GM20000 (cell line): ENCODE data around the gene DPT.

Source experiments
- DNase-seq: peaks from one replicate; pipeline ENCODE4 v3.0.0; 2012; ENCODE audit warnings: low spot score
- TF ChIP-seq, protein P1 (sequence below): IDR thresholded peaks from 2 replicates; pipeline ENCODE4 v1.5.1; 2012; ENCODE audit warnings: mild to moderate bottlenecking, control low read depth; ENCODE audit errors: extremely low read depth, missing control alignments

Gene DPT

DNA sequence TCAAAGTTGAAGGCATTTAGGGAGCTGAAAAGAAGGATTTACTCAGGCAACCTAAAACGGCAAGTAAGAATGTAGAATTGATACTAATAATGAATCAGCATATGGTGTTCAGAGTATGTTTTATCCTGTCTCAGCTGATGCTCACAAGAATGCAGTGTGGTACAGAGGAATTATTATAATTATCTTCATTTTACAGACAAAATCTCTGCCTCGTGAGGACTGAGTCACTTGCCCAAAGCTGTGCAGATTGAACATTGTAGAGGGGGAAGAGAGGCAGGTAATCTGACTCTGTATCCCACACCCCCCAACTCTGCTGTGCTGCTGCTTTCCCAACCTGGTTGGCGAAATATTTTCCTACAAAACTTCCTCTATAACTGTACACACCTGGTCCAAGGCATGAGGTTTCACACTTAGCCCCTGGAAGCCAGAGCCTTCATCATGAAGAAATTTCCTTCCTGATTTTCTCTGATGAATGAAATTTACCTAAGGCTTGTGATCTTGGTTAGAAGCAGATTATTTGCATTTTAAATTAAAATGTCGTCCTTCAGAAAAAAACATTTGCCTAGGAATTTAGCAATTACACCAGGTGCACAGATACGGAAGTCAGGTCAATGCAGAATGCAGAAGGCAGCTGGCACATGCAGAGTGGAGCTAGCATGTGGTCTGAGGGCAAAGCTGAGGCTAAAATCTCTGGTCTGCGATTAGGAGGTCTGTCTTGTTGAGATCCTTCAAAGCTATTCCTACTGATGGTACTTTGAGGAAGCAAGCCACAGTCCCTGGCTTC, 52.8 kb downstream of the DPT start:
- TF ChIP-seq, protein P1, sequence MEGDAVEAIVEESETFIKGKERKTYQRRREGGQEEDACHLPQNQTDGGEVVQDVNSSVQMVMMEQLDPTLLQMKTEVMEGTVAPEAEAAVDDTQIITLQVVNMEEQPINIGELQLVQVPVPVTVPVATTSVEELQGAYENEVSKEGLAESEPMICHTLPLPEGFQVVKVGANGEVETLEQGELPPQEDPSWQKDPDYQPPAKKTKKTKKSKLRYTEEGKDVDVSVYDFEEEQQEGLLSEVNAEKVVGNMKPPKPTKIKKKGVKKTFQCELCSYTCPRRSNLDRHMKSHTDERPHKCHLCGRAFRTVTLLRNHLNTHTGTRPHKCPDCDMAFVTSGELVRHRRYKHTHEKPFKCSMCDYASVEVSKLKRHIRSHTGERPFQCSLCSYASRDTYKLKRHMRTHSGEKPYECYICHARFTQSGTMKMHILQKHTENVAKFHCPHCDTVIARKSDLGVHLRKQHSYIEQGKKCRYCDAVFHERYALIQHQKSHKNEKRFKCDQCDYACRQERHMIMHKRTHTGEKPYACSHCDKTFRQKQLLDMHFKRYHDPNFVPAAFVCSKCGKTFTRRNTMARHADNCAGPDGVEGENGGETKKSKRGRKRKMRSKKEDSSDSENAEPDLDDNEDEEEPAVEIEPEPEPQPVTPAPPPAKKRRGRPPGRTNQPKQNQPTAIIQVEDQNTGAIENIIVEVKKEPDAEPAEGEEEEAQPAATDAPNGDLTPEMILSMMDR = no peak
- DNase-seq = no peak

DNA sequence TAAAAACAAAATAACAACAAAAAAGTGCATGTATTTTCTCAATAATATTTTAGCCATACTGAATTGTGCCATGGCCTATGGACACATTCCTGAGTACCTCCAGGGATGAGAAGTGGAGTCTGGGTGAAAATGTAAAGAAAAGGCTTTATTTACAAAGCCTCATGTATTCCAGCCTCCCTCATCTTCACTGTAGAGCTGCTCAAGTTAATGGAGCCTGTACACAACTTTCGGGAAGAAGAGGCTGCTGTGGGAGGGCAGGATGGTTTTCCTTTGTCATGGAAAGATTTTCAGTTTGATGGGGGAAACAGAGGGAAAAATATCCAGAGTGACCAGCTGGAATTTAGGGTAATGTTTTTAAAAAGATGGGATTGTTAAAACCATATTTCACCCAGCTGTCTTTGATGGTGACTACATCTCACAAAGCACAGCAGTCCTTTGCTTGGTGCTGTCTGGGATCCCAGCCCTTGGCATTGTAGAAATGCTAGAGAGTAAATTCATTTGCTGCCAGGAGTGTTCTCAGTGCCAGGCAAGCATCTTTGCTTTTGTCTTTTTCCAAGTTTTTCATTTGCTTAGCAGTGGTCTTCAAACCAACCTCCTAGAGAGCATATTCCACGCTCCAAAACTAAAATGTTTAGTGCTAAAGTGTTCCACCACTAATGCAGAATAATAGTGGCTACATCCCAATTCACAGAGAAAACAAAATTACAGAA, 54.9 kb downstream of the DPT start:
- TF ChIP-seq, protein P1 = no peak
- DNase-seq = no peak

DNA sequence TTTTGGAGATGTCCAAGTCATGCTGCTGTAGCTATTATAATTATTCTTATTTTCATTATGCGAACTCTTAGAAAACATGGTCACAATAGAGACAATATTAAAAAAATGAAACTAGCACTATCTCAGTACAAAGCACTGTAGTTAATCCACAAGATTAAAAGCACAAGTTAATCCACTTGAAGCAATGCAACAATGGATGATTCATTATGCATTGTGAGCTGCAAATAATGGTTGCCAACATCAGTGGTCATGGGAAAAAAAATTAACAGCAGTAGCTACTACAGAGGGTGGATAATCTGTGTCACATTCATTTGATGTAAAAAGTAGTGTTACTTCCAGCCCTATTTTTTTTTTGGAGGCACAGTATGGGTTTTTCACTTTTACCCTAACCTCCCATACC, 56.7 kb downstream of the DPT start:
- TF ChIP-seq, protein P1 = no peak
- DNase-seq = no peak

DNA sequence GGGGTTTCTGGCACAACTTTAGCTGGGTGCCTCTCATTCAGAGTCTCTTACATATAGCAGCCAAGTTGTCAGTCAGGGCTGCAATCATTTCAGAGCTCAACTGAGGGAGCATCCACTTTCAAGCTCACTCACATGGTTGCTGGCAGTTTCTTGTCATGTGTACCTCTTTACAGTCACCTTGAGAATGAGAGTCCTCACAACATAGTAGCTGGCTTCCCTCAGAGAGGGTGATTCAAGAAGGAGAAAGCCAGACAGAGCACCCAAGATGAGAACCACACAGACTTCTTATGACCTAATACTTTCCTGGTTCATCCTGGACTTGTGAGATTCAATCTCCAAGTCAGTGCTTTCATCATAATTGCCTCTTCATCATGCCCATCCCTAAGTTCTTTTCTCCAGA, 57.2 kb downstream of the DPT start:
- TF ChIP-seq, protein P1 = no peak
- no peak for DNase-seq

DNA sequence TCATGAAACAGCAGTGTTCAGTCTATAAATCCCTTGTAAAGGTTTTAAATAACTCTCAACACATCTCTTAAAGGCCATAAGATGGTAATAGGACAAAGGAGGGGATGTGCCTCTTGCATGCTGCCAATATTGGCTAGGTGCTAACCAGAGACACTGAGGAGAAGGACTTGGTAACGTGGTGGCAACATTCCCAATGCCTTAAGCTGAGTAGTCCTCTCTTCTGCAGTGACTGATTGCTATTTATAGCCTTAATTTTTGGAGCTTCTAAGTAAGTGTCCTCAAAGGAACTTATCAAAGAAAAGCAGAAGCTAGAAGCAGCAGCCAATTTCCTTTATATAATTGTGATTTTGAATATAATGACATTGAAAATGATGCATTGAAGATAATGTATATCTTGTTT, 63.0 kb downstream of the DPT start:
- DNase-seq = no peak
- TF ChIP-seq, protein P1 = no peak

DNA sequence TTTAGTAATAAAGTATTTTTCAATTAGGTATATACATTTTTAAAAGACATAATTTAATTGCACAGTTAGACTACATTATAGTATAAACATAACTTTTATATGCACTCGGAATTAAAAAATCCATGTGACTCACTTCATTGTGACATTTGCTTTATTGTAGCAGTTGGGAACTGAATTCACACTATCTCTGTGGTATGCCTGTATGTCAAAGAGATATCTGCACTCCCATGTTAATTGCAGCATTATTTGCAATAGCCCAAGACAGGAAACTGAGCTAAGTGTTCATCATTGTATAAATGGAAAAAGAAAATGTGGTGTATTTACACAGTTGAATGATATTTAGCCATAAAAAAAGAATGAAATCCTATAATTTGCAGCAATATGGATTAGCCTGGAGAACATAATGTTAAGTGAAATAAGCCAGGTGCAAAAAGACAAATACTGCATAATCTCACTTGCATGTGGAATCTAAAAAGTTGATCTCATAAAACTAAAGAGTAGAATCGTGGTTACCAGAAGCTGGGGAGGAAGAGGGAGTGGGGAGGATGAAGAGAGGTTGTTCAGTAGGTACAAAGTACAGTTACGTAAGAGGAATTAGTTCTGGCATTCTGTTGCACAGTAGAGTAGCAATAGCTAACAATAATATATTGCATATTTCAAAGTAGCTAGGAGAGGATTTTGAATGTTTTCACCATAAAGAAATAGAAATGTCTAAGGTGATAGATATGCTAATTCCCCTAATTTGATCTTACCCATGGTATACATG, 64.8 kb downstream of the DPT start:
- TF ChIP-seq, protein P1 = no peak
- no peak for DNase-seq

DNA sequence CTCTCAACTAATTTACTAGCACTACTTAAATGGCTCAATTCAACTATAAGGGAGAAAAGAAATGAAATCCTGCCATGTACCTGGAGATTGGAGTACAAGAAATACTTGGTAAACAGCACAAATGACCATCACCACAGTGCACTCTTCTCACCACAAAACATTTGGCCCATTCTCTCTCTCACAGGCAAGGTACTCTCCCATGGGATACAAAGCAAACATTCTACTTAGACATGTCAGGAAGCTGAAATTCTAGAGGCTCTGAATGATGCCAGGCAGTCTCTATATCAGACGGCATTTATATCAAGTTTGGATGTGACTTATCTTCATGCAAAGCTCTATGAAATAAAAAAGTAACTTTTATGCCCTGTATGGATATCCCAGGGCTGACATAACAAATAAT, 72.5 kb downstream of the DPT start:
- DNase-seq = no peak
- TF ChIP-seq, protein P1 = no peak
